Measurements from ENCODE around the gene FRAS1. TPM values are rescaled to one million over a fixed set of nuclear protein-coding genes. Genes with fewer than 3 reads are reported as not detected.

The FRAS1 gene
- total RNA-seq, 1 experiment from 2014 or later = 82.0 TPM

GRCh38 chr4:78288327-78288726 is 231.2 kb downstream of the FRAS1 start:
- Mint-ChIP-seq H3K4me1 (peaks cover 15% of the 10 kb centered on the region), H3K27me3 (ENCODE audit: low read depth) (no peaks in the 10 kb centered on the region), H3K36me3 (peaks cover 46% of the 10 kb centered on the region), H3K27ac (no peak overlapping the region), H3K4me3 (no peak overlapping the region), H3K9me3 (no peaks in the 10 kb centered on the region)
- no peak for TF ChIP-seq ETV6 (CRISPR knock-in tag; IDR thresholded peaks at IDR 0.05)
- no peak for TF ChIP-seq ERG (CRISPR knock-in tag; IDR thresholded peaks at IDR 0.05)
- no peak for TF ChIP-seq EMX1 (CRISPR knock-in tag; IDR thresholded peaks at IDR 0.05)
- TF ChIP-seq RELA (CRISPR knock-in tag; IDR thresholded peaks at IDR 0.05; ENCODE audit: borderline replicate concordance) = no peak
- no peak for TF ChIP-seq HMGA2 (CRISPR knock-in tag; IDR thresholded peaks at IDR 0.05)
- no peak for TF ChIP-seq MXD4 (CRISPR knock-in tag; IDR thresholded peaks at IDR 0.05; ENCODE audit: borderline replicate concordance)
- TF ChIP-seq ZNF425 (CRISPR knock-in tag; conservative IDR thresholded peaks at IDR 0.05) = no peak
- no peak for TF ChIP-seq ZNF281 (CRISPR knock-in tag; IDR thresholded peaks at IDR 0.05)
- no peak for TF ChIP-seq ZNF263 (CRISPR knock-in tag; IDR thresholded peaks at IDR 0.05; ENCODE audit: low read depth)
- no peak for ATAC-seq
- CTCF ChIA-PET = no interaction called here
- DNase-seq (ENCODE audit: low spot score) = no peak
- POLR2A ChIA-PET = interaction anchor here (0.5 kb wide), 1 partner anchor 17 kb away, joined by 3 read pairs; no protein-coding TSS in a partner anchor

- no peak for ATAC-seq
- no peak for DNase-seq (ENCODE audit: low spot score)
- Mint-ChIP-seq H3K36me3 (peaks cover 29% of the 10 kb centered on the region), H3K4me1 (peaks cover 25% of the 10 kb centered on the region), H3K27me3 (ENCODE audit: low read depth) (no peaks in the 10 kb centered on the region), H3K27ac (0 out of 2 replicates have a peak overlapping the region, but pooled peaks have one; percentile 53), H3K9me3 (no peaks in the 10 kb centered on the region), H3K4me3 (no peak overlapping the region)
- TF ChIP-seq ZNF671 (CRISPR knock-in tag; IDR thresholded peaks at IDR 0.05) = no peak
- no peak for TF ChIP-seq IRF2 (CRISPR knock-in tag; IDR thresholded peaks at IDR 0.05; ENCODE audit: borderline replicate concordance, low read depth)
- TF ChIP-seq NR1H2 (CRISPR knock-in tag; IDR thresholded peaks at IDR 0.05) = no peak
- no peak for TF ChIP-seq ATF2 (CRISPR knock-in tag; IDR thresholded peaks at IDR 0.05; ENCODE audit: borderline replicate concordance, low read depth)
- CTCF ChIA-PET = no interaction called here
- POLR2A ChIA-PET = no interaction called here
Measured at GRCh38 chr4:78291277-78291676, 234.2 kb downstream of the FRAS1 start.

- Mint-ChIP-seq H3K27ac (no peak overlapping the region), H3K4me3 (no peak overlapping the region), H3K36me3 (peaks cover 21% of the 10 kb centered on the region), H3K27me3 (ENCODE audit: low read depth) (no peaks in the 10 kb centered on the region), H3K4me1 (peaks cover 29% of the 10 kb centered on the region), H3K9me3 (no peaks in the 10 kb centered on the region)
- CTCF ChIA-PET = interaction anchor here (0.7 kb wide), 1 partner anchor 121 kb away, joined by 3 read pairs; no protein-coding TSS in a partner anchor
- ATAC-seq = no peak
- no peak for DNase-seq (ENCODE audit: low spot score)
- TF ChIP-seq JUN (CRISPR knock-in tag; IDR thresholded peaks at IDR 0.05) (no peak), GRHL2 (CRISPR knock-in tag; IDR thresholded peaks at IDR 0.05; ENCODE audit: insufficient replicate concordance, severe bottlenecking) (no peak), KAT7 (CRISPR knock-in tag; IDR thresholded peaks at IDR 0.05; ENCODE audit: borderline replicate concordance) (no peak), RELA (CRISPR knock-in tag; IDR thresholded peaks at IDR 0.05; ENCODE audit: borderline replicate concordance) (no peak), ZNF263 (CRISPR knock-in tag; IDR thresholded peaks at IDR 0.05; ENCODE audit: low read depth) (no peak), GTF2I (CRISPR knock-in tag; conservative IDR thresholded peaks at IDR 0.05) (no peak), ZNF671 (CRISPR knock-in tag; IDR thresholded peaks at IDR 0.05) (no peak)
- POLR2A ChIA-PET = no interaction called here
Measured at GRCh38 chr4:78292341-78292740, 235.2 kb downstream of the FRAS1 start.

All from WTC11 (cell line).